Measurements from ENCODE around the gene MKNK2.

Gene MKNK2

DNA sequence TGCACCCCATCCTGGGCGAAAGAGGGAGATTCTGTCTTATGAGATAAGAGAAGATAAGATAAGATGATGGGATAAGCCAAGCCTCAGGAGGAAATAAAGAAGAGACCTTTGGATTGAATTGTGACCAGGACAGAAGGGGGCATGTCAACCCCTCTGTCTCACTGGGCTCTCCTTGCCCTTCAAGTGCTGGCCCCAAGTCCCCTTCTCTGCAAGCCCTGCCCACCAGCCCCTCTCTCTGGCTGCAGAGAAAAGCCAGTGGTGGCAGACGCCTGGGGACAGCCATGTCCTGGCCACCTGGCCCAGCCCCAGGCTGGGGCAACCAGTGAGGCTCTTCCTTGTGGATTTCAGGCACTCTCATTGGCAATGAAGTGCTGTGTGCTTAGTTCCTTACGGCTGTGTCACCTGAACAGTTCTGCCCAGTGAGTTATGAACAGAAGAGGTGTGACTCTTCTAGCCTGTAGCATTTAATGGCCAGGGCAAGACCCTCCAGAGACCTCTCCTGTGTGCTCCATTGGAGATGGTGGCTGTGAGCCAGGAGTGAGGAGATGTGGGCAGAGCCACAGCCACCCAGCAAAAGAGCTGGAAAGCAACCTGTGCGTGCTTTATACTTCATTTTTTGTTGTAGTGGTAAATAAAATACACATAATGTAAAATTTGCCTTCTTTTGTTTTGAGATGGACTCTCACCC lies 29.4 kb downstream of the MKNK2 start:
- peak; percentile 37 for DNase-seq

DNA sequence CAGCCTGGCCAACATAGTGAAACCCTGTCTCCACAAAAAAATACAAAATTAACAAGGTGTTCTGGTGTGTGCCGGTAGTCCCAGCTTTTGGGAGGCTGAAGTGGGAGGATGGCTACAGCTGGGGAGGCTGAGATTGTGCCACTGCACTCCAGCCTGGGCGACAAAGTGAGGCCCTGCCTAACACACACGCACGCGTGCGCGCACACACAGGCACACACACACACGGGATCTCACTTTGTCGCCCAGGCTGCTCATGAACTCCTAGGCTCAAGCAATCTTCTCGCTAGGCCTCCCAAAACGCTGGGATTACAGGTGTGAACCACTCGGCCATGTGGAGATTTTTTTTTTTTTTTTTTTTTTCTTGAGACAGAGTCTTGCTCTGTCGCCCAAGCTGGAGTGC lies 32.3 kb downstream of the MKNK2 start:
- DNase-seq: no peak

DNA sequence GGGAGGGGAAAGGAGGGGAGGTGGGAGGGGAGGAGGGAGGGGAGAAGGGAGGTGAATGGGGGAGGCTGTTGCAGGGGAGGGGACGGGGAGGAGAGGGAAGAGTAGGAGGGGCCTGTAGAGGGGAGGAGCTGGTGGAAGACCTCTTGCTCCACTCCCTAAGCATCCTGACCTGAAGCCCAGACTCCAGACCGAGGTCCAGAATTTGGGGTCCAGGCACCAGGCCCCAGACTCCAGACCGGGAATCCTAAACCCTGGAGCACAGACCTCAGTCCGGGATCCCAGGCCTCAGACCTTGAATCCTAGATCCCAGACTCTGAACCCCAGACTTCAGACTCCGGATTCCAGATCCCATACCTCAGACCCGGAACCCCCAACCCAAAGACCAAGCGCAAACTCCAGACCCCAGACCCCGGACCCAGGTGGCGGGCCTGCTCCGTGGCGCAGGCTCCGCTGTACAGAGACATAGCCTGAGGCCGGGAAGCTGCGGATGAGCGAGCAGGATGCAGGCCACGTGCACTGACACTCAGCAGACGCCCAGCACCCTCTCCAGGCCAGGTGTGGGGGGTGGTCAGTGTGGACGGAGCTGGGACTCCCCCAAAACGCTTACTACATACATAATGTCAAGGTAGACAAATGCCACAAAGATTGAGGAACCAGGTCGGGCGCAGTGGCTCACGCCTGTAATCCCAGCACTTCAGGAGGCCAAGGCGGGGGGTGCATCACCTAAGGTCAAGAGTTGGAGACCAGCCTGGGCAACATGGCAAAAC lies 34.8 kb downstream of the MKNK2 start:
- DNase-seq: peak; percentile 33

DNA sequence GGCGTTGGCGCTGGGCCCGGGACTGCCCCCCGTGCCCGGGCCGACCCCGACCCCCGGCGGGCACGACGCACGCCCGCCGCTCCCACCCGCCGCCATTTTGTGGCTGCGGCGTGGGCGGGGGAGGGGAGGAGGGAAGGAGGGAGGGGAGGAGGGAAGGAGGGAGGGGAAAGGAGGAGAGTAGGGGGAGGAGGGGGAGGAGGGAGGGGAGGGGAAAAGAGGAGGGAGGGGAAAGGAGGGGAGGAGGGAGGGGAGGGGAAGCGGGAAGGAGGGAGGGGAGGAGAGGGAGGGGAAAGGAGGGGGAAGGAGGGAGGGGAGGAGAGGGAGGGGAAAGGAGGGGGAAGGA lies 35.5 kb downstream of the MKNK2 start, which contains the start of gene BTBD2:
Gene BTBD2 (minus strand): TSS at position 107 of the 343 bp plus-strand sequence. CDS start 11 bp downstream, at position 96.
- no peak for DNase-seq

DNA sequence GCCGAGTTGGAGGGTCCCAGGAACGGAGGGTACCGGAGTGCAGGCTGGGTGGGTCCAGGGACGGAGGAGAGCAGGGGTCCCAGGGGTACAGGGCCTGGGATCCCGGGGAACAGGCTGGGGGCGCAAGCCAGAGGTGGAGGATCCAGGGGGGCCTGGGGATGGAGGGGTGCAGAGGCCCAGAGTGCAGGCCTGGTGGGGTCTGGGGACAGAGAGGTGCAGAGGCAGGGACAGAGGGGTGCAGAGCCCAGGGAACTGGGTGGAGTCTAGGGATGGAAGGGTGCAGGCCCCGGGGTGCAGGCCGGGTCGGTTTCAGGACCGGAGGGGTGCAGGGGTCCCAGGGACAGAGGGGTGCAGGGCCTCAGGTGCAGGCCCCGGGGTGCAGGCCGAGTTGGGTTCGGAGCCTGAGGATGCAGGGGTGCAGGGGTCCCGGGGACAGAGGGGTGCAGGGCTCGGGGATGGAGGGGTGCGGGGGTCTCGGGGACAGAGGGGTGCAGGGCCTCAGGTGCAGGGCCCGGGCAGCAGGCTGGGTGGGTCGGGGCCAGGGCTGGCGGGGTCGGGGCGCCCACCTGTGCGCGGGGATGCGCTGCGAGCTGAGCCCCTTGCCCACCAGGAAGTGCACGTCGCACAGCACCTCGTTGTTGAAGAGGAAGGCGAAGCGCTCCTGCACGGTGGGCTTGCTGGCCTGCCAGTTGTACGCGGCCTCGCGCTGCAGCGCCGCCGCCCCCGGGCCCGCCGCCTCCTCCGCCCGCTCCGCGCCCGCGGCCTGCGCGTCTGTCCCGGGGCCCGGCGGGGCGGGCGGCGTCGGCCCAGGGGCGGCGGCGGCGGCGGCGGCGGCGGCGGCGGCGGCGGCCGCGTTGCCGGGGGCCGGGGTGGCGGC lies 36.1 kb downstream of the MKNK2 start:
- DNase-seq: no peak

DNA sequence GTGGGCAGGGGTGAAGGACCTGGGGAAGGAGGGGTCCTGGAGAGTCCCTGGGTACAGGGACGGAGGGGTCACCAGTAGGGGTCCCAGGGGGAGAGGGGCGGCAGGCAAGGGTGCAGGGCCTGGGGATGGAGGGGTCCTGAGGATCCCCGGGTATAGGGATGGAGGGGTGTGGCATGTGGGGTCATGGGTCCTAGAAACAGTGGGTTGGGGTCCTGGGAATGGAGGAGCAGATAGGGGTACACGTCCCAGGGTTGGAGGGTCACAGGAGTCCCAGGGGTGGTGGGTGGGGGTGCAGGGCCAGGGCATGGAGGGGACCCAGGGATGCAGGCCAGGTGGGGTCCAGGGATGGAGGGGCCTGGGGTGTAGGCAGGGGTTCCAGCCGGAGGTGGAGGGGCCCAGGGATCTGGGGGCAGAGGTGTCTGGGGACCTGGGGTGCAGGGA lies 36.9 kb downstream of the MKNK2 start:
- no peak for DNase-seq

DNA sequence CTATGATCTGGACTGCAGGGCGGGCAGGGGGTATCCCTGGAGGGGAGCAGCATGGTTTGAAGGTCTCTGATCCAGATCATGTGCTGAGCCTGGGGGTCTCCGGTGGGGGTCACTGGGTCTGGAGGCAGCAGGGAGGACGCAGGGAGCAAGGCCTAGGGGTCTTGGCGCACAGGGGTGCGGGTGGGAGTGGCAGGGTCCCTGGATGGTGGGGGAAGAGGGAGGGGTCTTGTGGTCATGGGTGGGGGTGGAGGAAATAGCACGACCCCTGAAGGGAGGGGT lies 37.4 kb downstream of the MKNK2 start:
- DNase-seq: no peak

DNA sequence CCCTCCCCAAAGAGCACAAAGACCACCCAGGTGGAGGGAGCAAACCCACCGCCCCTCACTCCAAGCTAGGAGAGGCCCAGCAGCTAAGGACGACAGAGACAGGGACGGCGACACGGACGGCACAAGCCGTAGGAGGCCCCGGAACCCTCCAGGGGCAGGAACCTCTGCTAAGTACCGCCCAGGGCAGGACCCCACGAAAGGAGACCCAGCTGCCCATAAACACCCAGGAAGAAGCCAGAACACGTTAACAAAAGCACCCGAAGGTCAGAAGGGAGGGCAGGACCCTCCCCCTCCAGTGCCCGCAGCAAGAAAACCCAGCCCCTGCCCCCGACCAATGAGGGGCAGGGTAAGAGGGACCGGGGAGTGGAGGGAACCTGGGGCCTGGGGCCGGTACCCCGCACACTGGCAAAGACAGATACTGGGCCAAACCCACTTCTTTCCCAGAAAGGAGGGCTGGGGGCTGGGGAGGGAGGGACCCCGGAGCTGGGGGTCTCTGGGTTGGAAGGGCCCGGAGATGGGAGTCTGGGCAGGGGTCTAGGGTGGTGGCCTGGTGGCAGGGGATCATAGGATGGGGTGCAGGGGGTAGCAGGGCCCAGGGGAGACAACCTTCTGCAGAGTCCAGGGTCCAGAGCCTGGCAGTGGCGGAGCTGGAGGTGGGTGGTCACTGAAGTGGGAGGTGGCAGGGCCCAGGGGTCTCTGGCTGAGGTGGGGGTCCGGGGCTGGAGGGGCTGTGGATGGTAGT lies 37.9 kb downstream of the MKNK2 start:
- no peak for DNase-seq

DNA sequence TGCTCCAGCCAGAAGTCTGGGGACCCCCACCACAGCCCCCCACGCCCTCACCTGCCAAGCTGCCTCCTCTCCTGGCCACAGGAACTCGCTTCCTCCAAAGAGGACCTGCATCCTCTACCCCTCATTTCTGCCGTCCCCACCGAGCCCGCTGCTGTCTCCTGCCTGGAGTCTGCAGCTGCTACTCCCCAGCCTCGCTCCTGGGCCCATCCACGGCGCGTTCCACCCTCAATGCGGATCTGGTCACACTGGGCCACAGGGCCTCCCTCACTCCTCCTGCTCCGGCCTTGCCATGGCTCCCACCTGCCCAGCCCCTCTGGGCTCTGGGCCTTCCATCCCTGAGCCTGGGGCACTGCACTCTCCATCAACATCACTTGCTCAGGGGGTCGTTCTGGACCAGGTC lies 39.9 kb downstream of the MKNK2 start:
- no peak for DNase-seq

DNA sequence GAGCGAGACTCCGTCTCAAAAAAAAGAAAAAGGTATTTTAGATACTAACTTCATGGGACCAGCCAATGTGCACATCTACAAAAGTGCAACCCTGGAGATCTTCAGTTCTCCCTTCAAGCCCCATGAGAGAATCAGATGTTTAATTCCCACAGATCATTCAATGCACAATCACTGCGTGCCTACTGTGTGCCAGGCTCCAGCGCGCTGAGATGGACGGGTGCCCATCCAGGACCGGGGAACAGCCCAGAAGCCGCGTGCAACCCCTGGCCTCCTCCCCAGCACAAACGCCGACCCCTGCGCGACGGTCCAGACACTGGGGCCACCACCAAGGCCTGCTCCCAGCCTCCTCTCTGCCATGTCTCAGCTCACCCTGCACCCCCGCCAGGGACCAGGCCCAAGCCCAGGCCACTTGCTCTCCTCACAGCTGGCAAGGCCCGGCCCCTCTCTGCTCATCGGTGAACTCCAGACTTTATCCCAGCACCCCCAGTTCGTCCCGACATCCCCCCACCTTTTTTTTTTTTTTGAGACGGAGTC lies 40.8 kb downstream of the MKNK2 start:
- DNase-seq: no peak

DNA sequence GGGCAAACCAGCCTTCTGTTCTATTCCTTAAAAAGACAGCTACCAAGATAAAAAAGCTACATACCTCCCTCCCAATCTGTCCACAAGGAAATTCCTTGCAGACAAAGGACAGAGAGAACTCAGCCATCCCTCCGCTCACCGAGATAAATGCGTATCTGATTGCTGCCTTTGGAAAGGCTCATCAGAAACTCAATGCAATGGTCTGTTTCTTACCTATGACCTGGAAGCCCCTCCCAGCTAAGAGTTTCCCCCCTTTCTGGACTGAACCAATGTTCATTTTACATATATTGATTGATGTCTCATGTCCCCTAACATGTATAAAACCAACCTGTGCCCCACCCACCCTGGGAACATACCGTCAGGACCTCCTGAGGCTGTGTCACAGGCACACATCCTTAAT lies 47.2 kb downstream of the MKNK2 start:
- DNase-seq: no peak

DNA sequence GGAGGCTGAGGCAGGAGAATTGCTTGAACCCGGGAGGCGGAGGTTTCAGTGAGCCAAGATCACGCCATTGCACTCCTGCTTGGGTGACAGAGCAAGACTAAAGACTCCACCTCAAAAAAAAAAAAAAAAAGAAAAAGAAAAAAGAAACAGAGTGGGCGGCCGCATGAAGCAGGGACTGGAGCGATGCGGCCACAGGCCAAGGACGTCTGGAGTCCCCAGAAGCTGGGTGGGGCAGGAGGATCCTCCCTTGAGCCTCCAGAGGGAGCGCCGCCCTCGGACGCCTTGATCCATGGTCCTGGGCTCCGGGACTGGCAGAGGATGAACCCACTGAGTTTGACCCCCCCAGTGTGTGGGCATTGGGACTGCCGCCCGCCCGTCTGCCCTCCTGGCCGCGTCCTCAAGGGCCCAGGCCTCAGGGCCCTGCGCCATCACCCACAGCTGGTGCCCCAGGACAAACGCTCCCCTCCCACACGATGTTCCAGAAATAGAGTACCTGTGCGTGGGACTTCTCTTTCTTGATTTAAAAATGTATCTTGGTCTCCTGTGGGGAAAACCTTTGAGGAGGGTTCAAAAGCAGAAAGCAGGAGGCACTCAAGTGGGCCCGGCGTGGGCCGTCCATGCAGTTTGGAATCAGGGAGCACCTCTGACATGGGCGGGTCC lies 51.1 kb downstream of the MKNK2 start:
- DNase-seq: no peak

DNA sequence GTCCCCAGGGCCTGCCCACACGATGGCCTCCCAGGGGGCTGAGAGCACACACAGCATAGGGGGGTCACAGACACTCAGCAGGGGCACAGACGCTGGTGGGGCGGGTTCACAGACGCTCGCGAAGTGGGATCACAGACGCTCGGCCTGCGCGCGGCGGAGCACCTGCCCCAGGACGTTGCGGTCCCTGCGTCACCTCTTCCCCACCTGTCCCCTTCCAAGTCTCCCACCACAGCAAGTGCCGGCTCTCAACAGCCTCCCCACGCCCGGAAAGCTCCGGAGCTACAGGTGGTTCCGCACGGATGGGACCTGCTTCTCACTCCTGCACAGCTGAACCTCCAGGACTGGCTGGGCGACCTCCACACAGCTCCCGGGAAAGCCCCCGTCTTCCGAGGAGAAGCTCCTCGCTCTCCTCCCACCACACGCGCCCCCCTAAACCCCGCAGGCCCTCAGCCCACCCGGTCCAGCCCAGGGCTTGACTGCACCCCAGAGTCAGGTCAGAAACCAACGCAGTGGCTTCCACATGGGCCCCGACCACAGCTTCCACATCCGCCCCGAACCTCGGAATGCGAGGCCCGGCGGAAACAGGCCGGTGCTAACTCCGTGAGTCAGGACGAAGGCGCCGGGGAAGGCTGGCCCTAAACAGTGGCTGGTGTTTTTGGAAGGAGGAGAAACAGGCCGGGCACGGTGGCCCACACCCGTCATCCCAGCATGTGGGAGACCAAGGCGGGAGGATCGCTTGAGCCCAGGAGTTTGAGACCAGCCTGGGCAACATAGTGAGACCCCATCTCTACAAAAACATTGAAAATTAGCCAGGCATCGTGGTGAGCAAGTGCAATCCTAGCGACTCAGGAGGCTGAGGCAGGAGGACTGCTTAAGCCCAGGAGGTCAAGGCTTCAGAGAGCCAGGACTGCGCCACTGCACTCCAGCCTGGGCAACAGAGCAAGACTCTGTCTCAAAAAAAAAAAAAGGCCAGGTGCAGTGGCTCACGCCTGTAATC lies 52.0 kb downstream of the MKNK2 start:
- DNase-seq: no peak

DNA sequence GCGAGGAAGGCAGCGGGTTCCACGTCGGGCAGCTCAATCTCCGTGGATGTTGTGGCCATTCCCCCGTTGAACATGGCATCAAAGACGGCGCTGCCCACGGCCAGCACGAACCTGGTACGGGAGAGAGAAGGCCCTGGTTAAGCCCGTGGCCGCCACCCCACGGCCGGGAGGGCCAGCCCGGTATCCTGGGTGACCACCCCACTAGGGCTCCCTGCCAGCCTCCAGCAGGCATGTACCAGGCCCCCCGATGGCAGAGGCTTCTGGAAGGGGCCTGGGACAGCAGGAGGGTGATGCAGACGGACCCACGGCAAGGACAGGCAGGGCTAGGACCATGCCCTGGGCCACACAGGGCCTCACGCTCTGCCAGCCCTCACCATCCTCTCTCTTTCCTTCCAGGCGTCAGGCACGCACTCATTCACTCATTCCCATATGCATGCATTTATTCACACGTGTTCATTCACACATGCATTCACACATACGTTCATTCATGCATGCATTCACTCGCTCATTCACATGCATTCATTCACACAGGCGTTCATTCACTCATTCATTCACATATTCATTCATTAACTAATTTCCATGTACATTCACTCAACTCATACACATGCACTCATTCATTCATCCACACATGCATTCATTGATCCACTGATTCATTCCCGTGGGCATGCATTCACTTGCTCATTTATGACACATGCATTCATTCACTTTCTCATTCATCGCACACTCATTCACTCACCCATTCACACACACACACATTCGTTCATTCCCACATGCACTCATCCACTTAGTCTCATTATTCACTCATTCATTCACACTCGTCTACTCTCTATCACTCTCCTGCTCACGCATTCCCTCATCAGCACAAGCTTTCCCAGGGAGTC lies 53.5 kb downstream of the MKNK2 start:
- no peak for DNase-seq

DNA sequence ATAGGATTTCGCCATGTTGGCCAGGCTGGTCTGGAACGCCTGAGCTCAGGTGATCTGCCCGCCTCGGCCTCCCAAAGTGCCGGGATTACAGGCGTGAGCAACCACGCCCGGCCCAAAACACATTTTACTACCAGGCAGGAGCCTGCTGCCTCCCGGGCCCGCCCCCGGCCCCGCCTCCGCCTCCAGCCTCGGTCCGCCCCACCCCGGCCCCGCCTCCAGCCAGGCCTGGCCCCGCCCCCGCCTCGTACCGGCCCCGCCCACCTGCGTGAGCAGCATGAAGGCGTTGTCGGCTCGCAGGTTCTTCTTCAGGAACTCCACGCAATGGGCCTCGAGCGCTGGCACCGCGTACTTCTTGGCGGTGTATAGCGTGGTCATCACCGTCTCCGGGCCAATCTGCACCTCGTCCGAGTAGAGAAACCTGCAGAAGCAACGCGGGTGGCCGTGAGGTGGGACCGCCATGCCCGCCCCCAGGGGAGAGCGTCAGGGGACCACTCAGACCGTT lies 58.2 kb downstream of the MKNK2 start:
- DNase-seq: no peak

DNA sequence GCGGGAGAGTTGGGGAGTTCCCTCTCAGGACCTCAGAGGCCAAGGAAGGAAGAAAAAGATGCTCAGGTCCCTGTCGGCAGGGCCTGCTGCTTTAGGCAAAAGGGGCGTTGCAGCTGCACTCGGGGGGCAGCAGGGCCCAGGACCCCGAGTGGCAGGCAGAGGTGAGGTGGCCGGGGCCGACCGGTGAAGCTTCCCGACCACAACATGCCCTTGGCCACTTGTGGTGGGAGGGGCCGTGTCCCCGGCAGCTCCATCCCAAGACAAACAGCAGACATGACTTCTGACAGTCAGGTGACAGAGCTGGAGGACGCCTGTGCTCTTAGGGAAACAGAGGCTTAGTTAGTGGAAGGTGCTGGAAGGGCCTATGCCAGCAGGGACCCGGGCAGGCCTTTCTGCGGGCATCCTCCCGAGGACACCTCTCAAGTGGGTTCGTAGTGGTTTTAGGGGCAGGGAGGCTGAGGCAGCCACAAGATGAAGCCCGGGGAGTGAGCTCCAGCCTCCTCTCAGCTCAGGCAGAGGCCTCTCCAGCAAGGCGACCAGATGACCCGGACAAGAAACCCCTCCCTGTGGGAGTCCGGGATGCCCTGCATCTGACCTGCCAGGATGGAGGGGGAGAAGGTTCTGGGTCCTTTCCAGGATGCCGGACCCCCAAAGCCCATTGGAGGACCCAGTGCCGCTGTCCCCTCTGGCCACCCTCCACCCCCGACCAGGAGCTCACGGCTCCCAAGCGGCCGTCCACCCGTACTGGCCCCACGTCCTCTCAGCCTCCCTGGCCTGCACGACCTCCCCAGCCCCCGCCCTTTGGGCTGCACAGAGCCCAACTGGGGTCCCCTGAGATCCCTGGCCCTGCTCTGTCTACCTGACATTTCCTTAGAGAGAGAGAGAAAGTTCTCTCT lies 59.8 kb downstream of the MKNK2 start:
- no peak for DNase-seq

DNA sequence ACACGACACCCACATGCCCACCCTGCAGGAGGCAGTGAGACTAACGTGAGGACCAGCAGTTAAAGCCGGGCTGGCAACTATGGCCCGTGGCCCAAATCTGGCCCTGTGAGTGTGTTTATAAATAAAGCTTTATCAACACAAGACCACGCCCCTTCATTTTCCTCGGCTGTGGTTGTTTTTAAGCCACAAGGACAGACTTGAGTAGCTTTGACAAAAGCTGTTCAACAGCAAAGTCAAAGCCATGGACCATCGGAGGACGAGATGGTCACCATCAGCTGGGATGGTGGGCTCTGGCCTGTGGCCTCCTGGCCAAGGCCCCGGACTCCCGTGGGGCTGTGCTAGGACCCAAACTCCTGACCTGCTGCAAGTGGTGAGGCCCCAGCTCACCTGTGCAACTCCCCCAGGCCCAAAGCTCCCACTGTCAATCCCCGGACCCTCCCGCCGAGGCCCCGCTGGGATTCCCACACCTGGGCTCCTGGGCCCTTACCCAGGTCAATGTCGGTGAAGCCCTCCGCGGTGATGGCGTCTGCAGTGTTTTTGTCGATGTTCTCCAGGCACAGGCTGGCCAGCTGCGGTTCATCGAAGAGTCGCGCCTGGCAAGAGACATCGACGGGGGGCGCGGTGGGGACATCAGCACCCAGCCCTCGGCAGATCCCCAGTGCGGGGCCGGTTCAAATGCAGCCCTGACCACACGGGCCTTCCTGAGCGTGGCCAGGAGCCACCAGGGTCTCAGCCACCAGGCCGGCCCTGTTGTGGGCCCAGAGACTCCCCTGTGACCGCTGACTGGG lies 60.6 kb downstream of the MKNK2 start:
- no peak for DNase-seq

All from NCI-H2029 treated with DMSO at 0.1 percent for 48 hours (cell line).